Choroid plexus epithelial cell (primary cell): ENCODE results near the gene ANGPTL1.

Experiments used
- DNase-seq: peaks from one replicate; pipeline ENCODE4 v3.0.0-alpha.2; 2010; ENCODE audit warnings: low read depth
- H3K4me3 ChIP-seq: 2 replicates; pipeline ENCODE4 v1.5.1; 2011; ENCODE audit warnings: low read depth, mild to moderate bottlenecking, control low read depth, low read length, moderate library complexity
- TF ChIP-seq, protein P1 (sequence below): conservative IDR thresholded peaks from 2 replicates; pipeline ENCODE4 v1.5.1; 2011; ENCODE audit warnings: low read depth, mild to moderate bottlenecking, control low read depth, inconsistent platforms, low read length, moderate library complexity

The ANGPTL1 gene

DNA sequence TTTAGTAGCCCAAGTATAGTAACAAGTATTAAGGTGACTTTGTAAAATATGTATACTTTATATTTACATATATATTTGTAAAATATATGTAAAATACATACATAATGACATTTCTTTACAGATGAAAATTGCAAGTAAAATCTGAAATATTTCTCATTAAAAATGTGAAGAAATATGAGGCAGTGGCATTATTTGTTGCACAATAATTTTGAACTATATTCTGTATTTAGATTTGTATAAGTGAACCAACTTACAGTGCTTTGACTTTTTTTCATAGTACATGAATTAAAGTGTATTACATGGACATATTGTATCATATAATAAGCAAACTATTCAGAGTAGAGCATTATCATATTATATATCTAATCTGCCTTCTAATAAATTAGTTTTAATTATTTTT lies 60.3 kb downstream of the ANGPTL1 start:
- DNase-seq, result no peak
- no peak overlapping the region for H3K4me3 ChIP-seq
- TF ChIP-seq, protein P1, sequence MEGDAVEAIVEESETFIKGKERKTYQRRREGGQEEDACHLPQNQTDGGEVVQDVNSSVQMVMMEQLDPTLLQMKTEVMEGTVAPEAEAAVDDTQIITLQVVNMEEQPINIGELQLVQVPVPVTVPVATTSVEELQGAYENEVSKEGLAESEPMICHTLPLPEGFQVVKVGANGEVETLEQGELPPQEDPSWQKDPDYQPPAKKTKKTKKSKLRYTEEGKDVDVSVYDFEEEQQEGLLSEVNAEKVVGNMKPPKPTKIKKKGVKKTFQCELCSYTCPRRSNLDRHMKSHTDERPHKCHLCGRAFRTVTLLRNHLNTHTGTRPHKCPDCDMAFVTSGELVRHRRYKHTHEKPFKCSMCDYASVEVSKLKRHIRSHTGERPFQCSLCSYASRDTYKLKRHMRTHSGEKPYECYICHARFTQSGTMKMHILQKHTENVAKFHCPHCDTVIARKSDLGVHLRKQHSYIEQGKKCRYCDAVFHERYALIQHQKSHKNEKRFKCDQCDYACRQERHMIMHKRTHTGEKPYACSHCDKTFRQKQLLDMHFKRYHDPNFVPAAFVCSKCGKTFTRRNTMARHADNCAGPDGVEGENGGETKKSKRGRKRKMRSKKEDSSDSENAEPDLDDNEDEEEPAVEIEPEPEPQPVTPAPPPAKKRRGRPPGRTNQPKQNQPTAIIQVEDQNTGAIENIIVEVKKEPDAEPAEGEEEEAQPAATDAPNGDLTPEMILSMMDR, result no peak

DNA sequence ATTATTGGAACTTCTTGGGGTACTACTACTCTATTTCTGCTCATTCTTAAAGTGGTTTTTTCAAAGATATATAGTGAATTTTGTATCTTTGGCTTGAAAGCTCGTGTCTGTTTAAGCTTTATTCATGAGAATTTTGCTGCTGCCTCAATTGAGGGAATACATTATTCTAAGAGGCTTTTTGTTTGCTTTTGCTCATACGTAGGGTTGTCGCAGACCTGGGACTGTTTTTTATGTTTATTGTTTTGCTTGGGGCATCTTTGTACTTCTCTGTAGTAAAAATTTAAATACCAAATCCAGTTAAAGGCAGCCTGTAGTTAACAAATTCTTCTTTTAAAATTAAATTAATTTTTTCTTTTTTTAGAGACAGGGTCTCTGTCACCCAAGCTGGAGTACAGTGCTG lies 62.3 kb downstream of the ANGPTL1 start:
- no peak for DNase-seq
- TF ChIP-seq, protein P1, result no peak
- H3K4me3 ChIP-seq, result no peak overlapping the region

DNA sequence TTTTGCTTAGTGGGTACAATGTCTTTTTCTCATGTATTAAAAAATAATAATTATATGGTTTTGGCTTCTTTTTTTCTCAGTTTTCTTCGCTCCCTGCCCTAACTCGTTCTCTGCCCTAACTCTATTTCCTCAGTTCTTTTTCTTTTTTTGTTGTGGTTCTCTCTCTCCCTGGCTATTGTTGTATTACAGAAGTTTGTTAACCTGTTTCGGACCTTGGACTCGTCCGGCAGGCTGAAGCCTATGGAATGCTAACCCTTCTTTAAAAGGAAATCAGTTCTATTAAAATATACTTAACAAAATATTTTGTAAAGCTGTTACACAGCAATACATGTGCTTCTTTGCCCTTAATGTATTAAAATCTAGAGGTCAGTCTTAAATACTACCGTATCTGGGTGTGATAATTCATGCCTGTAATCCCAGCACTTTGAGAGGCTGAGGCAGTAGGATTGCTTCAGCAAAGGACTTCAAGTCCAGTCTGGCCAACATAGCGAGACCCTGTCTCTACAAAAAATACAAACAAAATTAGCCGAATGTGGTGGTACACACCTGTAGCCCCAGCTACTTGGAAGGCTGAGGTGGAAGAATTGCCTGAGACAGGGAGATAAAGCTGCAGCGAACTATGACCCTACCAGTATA lies 64.1 kb downstream of the ANGPTL1 start:
- no peak for DNase-seq
- no peak overlapping the region for H3K4me3 ChIP-seq
- TF ChIP-seq, protein P1, result no peak

DNA sequence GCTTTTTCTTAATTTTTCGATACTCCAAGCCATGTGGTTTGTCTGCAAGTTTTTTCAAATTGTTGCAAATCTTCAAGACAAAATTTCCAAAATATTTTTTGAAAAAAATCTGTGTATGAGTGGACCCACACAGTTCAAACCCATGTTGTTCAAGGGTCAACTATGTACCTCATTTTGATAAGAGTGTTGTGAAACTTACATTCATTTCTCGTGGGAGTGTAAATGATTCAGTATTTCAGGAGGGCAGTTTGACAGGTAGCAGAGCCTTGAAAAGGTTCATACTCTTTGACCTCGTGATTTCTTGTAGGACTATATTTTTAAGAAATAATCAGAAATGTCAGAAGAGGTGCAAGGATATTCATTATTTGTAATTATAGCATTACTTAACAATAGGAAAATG lies 68.0 kb downstream of the ANGPTL1 start:
- DNase-seq, result no peak
- TF ChIP-seq, protein P1, result no peak
- no peak overlapping the region for H3K4me3 ChIP-seq
